Non-pigmented ciliary epithelial cell (primary cell): ENCODE results near the gene CNTNAP2.

ENCODE experiments used
- DNase-seq: peaks from one replicate; pipeline ENCODE4 v3.0.0-alpha.2; 2010; ENCODE audit warnings: low read depth

Gene CNTNAP2

DNA sequence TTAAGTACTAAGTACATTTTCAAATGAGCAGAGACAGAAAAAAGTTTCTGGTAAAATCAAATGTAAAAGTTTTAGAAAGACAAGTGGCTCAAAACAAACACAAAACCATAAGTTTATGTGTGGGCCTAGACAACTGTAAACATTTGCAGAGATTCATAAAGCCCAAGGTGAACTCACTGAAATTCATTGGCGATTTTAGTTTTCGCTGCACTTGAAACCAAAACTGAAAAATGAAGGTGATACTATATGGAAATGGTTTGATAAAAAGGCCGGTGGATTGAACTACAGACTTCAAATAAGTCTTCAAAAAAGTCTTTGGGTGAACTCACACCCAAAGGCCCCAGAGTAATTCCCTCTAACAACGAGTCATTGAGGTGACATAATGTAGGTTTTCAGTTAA is 1289.0 kb downstream of the CNTNAP2 start:
- DNase-seq: no peak

DNA sequence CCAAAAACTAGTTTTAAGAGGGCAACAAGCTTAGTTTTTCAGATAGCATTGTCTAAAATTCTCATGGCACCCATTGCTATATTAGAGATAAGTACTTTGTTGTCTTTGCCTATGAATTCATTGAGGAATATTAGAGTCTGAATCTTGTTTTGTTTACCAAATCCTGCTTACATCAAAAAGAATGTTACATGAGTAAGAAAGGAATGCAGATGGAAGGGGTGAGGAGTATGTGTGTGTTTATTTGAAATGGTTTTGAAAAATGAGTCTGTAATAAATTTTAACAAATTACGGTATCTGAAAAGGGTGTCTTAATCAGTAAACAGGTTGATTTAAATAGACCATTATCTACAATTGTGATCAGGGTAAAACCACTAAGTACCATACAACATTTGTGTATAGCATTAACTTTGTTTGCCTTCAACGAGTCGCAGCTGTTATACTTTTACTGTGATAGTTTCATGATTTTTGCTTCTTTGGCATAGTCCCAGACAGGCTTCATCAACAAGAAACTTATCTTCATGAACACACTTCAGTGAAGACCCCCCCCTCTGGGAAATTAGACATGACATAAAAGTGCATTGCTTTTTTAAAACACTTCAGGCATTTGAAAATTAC is 1290.0 kb downstream of the CNTNAP2 start:
- peak; percentile 23 for DNase-seq

DNA sequence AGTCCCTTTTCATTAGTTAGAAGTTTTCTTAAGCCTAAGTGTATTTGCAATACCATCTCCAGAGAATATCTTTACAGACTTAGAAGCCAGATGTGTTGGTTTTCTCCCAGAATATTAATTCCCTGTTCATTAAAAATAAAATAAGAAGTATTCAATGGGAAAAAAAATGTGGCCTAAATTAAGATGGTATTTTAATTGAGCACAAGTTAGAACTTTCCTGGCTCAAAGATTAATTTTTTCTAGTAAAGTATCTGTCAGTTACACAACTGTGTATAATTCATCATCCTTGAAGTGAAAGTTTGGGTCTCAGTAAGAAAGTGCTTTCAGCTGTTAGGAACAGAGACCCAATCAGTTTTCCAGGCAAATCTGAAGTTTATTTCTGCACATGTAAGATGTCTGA is 1294.5 kb downstream of the CNTNAP2 start:
- no peak for DNase-seq

- no peak for DNase-seq
Measured at GRCh38 chr7:147412109-147412508, 1295.5 kb downstream of the CNTNAP2 start.

DNA sequence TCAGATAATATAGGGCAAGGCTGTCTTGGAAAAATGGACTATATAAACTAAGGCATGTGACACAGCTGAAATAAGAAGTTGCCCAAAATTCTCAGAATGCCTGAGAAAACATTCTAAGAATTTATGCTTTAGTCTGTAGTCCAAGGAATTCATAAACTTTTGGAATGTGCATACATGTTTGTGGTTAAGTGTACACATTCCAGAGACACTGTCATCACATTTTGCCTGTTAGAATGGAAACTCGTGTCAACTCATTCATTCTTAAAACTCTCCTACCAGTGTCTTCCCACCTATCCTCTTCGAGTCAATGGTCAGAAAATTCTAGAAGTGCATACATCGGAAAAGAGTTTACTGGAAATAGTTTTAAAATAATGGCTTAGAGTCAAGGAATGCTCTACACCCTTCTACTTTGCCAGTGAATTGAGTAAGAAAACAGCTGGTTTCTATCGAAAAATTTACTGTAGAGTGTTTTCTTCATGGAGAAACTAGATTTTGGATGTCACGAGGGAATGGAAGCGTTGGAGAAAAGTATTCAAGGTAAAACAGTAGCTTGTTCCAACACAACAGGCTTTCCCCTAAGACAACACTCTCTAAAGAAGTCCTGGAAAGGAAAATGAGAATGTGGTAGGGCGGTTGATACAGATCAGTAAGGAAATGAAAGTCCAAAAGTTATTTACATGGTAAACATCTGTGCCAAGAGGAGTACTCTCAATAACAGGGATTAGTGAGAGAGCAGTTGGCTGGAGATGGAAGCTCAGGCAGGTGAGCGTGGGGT is 1296.4 kb downstream of the CNTNAP2 start:
- DNase-seq: peak; percentile 74

DNA sequence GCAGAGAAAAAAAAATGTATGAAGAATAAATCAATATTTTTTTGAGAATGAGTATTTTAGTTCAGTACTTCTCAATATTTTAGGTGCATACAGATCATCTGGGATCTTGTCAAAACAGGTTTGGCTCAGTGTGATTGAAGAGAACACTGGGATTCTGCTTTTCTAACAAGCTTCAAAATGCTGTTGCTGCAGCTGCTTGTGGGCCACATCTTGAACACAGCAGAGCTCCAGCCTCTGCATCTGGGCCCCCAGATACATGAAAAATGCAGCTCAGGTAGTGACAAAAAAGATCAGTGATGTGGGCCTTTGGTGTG is 1296.9 kb downstream of the CNTNAP2 start:
- no peak for DNase-seq

DNA sequence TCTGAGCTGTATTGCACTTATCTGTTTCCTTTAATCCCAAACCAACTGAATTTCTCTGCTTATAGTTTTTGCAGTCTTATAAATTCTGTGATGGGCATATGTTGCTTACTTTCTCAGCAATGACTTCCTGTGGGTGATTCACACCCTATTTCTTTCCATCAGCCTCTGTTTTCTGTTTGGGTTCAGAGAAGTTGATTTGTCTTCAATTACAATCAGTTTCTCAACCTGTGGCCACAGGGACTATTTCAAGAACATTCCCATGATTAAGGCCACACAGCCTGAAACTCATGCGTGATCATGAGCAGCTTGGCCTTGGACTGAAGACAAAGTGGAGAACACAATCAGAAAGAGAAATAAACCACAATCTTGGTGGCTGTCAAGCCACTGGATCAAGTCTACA is 1299.4 kb downstream of the CNTNAP2 start:
- no peak for DNase-seq

DNA sequence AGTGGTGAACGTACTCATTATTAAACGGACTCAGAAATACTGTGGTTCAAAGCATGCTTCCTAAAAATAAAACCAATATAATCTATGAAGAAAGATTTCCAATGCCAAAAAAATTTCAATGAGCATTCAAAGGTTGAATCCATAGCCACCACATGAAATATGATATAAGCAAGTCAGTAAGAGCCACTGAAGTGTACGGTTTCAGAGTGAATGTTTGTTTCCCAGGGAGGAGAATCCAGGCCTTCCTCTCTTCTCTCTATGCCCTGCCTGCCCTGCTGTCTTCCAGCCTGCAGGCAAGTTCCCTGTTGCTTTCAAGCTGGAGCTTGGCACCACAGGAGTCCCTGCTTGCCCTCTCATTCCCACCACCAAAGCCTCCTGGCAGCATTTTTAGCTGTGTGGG is 1302.4 kb downstream of the CNTNAP2 start:
- DNase-seq: no peak

DNA sequence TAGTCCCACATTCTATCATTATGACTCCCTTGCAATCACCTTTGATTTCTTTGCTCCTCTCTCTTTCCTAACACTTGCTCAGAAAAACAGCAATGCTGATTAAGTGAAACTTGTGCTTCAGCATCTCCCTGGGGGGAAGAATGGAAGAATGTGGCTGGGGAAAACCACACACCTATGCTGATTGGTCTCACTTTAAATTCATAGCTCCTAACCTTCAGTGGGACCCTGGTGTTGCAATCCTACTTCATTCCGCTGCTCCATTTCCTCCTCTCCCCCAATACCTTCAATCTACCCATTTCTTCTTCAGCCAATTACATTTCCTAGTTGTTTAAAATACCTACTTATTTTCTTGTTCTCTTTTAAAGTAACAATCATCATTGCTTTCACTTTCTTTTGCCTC is 1307.3 kb downstream of the CNTNAP2 start:
- no peak for DNase-seq

GRCh38 chr7:147428075-147428474 is 1311.5 kb downstream of the CNTNAP2 start:
- DNase-seq: no peak

- no peak for DNase-seq
Measured at GRCh38 chr7:147429961-147430360, 1313.4 kb downstream of the CNTNAP2 start.

DNA sequence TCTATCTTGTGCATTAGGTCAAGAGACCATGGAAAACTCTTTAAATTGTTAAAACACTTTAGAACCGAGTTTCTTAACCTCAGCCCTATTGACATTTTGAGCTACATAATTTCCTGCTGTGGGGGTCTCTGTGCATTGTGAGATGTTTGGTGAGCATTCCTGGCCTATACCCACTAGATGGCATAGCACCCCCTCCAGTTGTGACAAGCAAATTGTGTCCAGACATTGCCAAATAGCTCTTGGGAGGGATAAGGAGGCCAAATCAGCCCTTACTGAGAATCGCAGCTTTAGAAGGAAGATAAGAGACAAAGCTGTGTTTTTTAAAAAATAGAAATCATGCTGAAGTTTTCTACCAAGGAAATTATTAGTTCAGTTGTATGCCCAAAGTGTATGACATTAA is 1315.5 kb downstream of the CNTNAP2 start:
- DNase-seq: no peak

GRCh38 chr7:147432576-147432975 is 1316.0 kb downstream of the CNTNAP2 start:
- DNase-seq: no peak

GRCh38 chr7:147436718-147437117 is 1320.1 kb downstream of the CNTNAP2 start:
- DNase-seq: no peak

GRCh38 chr7:147438216-147438615 is 1321.6 kb downstream of the CNTNAP2 start:
- no peak for DNase-seq

DNA sequence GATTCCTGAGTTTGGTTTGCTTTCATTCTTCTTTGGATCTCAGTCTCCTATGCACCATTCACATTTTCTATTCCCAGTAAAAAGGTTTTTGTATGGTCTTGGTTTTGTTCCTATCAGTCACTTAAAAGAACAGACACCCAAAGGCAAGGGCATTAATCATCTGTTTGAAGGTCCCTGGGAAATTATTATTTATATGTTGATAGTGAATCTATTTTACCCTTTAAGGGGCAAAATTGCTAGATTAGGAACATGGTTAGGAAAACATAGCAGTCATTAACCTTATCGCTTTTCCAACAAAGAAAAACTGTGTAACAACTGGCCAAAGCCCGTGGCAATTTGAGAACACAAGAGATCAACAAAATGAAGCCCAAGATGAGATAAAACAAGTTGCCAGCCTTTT is 1327.3 kb downstream of the CNTNAP2 start:
- no peak for DNase-seq

GRCh38 chr7:147452816-147453215 is 1336.2 kb downstream of the CNTNAP2 start:
- no peak for DNase-seq

- no peak for DNase-seq
Measured at GRCh38 chr7:147465223-147465622, 1348.6 kb downstream of the CNTNAP2 start.

DNA sequence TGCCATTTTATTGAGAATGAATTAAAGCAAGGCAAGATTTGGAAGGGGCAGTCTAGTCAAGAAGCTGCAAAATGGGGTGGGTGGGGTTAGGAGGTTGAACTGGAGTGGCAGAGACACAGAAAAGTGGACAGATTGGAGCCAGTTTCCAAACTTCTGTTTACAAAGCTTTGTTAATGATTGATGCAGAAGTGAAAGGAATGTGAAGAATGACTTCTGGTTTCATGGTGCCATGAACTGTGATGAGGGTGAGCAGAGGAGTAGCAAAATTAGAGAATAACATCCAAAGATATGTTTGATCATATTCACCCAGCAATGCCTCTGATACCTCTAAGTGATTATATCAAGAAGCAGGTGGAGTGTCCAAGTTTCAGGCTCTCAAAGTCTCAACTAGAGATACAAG is 1356.0 kb downstream of the CNTNAP2 start:
- DNase-seq: no peak

GRCh38 chr7:147474862-147475261 is 1358.3 kb downstream of the CNTNAP2 start:
- no peak for DNase-seq

DNA sequence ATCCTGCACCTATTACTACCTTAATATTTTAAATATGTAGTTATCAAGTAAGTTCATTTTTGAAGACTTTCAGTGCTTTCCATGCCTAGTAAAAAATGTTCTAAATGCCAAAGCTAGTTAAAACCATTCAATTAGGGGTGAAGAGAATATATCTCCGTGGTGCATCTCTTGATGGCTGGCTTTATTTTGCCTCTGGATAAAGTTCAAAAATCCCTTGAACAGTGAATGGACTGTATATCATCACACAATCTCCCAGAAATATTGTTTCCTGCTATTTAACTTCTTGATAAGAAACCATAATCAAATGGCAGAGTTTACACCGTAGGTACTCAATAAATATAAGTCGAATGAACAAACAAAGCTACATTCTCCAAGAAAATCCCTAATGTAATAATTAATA is 1360.9 kb downstream of the CNTNAP2 start:
- DNase-seq: no peak

GRCh38 chr7:147478796-147479195 is 1362.2 kb downstream of the CNTNAP2 start:
- no peak for DNase-seq

- no peak for DNase-seq
Measured at GRCh38 chr7:147483634-147484292, 1367.2 kb downstream of the CNTNAP2 start.
